ENCODE measurements around the gene GYG1. TPM values are rescaled to one million over a fixed set of nuclear protein-coding genes. Genes with fewer than 3 reads are reported as not detected.

GYG1 gene
- polyA plus RNA-seq, 1 donor: 31.7 TPM

- H3K36me3 ChIP-seq (ENCODE audit: control insufficient read depth, insufficient read depth, low read length): peaks cover 43% of the 10 kb centered on the region
- no peaks in the 10 kb centered on the region for H3K9me3 ChIP-seq (ENCODE audit: control insufficient read depth, low read depth, low read length)
- no peak overlapping the region for H3K27ac ChIP-seq (ENCODE audit: low read length)
- H3K27me3 ChIP-seq (ENCODE audit: control insufficient read depth, insufficient read depth, low read length): no peaks in the 10 kb centered on the region
- WGBS (ENCODE audit: insufficient coverage, low lambda C conversion rate): no CpG with 5 or more reads among the region's 3 CpGs
- no peaks in the 10 kb centered on the region for H3K4me1 ChIP-seq (ENCODE audit: control insufficient read depth, insufficient read depth, low read length)
- no peak overlapping the region for H3K4me3 ChIP-seq (ENCODE audit: low read length)
- no peak for DNase-seq
Observed at GRCh38 chr3:149000206-149000745, 8.9 kb downstream of the GYG1 start.

- peaks cover 29% of the 10 kb centered on the region for H3K36me3 ChIP-seq (ENCODE audit: control insufficient read depth, insufficient read depth, low read length)
- no peak overlapping the region for H3K4me3 ChIP-seq (ENCODE audit: low read length)
- no peak overlapping the region for H3K27ac ChIP-seq (ENCODE audit: low read length)
- WGBS (ENCODE audit: insufficient coverage, low lambda C conversion rate): no CpG with 5 or more reads among the region's 3 CpGs
- no peaks in the 10 kb centered on the region for H3K4me1 ChIP-seq (ENCODE audit: control insufficient read depth, insufficient read depth, low read length)
- DNase-seq: no peak
- H3K9me3 ChIP-seq (ENCODE audit: control insufficient read depth, low read depth, low read length): no peaks in the 10 kb centered on the region
- no peaks in the 10 kb centered on the region for H3K27me3 ChIP-seq (ENCODE audit: control insufficient read depth, insufficient read depth, low read length)
Observed at GRCh38 chr3:149001727-149002126, 10.4 kb downstream of the GYG1 start.

DNA sequence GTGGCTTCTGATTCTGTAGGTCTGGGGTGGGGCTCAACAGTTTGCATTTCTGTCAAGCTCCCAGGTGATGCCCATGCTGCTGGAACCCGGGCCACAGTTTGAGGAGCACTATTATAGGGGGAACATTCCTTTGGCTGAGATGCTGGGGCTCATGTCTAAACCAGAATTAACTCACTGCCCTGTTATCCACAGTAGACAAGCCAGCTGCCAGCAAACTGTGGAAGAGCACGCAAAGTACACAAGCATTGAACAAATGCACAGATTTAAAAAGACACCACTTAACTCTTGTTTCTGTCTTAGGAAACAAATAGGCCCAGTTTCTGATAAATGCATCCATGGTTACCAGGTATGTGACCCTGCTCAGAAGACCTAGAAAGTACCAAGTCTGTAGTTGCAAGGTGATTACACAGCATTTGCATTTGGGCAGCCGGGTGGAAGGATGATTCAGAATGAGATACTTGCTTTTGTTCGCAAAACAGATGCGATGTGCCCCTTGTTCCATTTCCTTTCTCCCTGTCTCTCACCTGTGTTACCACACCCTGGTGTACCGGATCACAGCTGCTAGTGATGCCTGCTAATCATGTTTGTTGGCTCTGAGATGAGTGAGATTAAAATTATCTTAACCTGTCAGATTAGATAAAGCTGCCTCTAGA, 12.4 kb downstream of the GYG1 start:
- Histone ChIP-seq H3K36me3 (ENCODE audit: control insufficient read depth, insufficient read depth, low read length) (peaks cover 26% of the 10 kb centered on the region), H3K4me3 (ENCODE audit: low read length) (no peak overlapping the region), H3K9me3 (ENCODE audit: control insufficient read depth, low read depth, low read length) (no peaks in the 10 kb centered on the region), H3K27me3 (ENCODE audit: control insufficient read depth, insufficient read depth, low read length) (no peaks in the 10 kb centered on the region), H3K4me1 (ENCODE audit: control insufficient read depth, insufficient read depth, low read length) (no peaks in the 10 kb centered on the region), H3K27ac (ENCODE audit: low read length) (no peak overlapping the region)
- 100% methylated on average over 1 of the region's 6 CpGs for WGBS (ENCODE audit: insufficient coverage, low lambda C conversion rate)
- DNase-seq: no peak

DNA sequence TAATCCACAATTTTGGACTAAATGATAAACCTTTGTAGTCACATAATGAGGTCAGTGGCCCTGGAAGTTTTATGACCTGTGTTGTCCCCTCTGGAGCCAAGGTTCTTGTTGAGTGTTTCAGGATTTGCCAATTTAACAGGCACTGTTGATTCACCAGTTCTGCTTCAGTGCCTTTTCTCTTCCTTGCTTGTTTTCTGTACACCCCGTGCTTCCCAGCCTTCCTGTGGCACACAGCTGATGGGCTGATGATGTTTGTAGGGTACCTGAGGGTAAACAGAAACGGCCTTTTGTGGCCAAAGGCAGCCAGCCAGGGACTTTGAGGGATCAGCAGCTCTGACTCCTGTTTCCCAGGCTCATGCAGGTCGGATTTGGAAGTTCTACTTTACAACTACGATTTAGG, 13.3 kb downstream of the GYG1 start:
- H3K9me3 ChIP-seq (ENCODE audit: control insufficient read depth, low read depth, low read length): no peaks in the 10 kb centered on the region
- DNase-seq: no peak
- no peaks in the 10 kb centered on the region for H3K27me3 ChIP-seq (ENCODE audit: control insufficient read depth, insufficient read depth, low read length)
- no peaks in the 10 kb centered on the region for H3K4me1 ChIP-seq (ENCODE audit: control insufficient read depth, insufficient read depth, low read length)
- no peak overlapping the region for H3K4me3 ChIP-seq (ENCODE audit: low read length)
- H3K36me3 ChIP-seq (ENCODE audit: control insufficient read depth, insufficient read depth, low read length): peaks cover 25% of the 10 kb centered on the region
- WGBS (ENCODE audit: insufficient coverage, low lambda C conversion rate): no CpG with 5 or more reads among the region's 4 CpGs
- no peak overlapping the region for H3K27ac ChIP-seq (ENCODE audit: low read length)

DNA sequence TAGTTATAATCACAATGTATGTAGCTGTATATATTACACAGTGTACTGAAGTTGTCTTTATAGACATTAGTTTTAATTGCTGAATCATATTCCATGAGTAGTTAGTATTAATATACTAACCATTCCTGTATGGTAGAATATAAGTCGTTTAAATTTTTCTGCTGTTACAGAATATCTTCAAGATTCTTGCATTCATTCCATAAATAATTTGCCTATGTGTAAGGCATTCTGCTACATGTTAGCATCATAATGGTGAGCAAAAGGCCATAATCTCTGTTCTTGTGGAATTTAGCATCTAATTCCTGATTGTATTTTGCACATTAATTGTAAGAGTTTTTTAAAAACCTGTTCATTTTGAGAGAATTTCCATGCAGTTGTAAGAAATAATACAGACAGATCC, 14.1 kb downstream of the GYG1 start:
- no peaks in the 10 kb centered on the region for H3K4me1 ChIP-seq (ENCODE audit: control insufficient read depth, insufficient read depth, low read length)
- H3K4me3 ChIP-seq (ENCODE audit: low read length): no peak overlapping the region
- 100% methylated on average over 1 of the region's 1 CpG for WGBS (ENCODE audit: insufficient coverage, low lambda C conversion rate)
- H3K36me3 ChIP-seq (ENCODE audit: control insufficient read depth, insufficient read depth, low read length): peaks cover 25% of the 10 kb centered on the region
- no peak overlapping the region for H3K27ac ChIP-seq (ENCODE audit: low read length)
- no peak for DNase-seq
- H3K27me3 ChIP-seq (ENCODE audit: control insufficient read depth, insufficient read depth, low read length): no peaks in the 10 kb centered on the region
- no peaks in the 10 kb centered on the region for H3K9me3 ChIP-seq (ENCODE audit: control insufficient read depth, low read depth, low read length)

- H3K4me3 ChIP-seq (ENCODE audit: low read length): no peak overlapping the region
- no CpG with 5 or more reads among the region's 7 CpGs for WGBS (ENCODE audit: insufficient coverage, low lambda C conversion rate)
- peaks cover 35% of the 10 kb centered on the region for H3K36me3 ChIP-seq (ENCODE audit: control insufficient read depth, insufficient read depth, low read length)
- H3K9me3 ChIP-seq (ENCODE audit: control insufficient read depth, low read depth, low read length): no peaks in the 10 kb centered on the region
- H3K27me3 ChIP-seq (ENCODE audit: control insufficient read depth, insufficient read depth, low read length): no peaks in the 10 kb centered on the region
- no peak for DNase-seq
- H3K27ac ChIP-seq (ENCODE audit: low read length): no peak overlapping the region
- no peaks in the 10 kb centered on the region for H3K4me1 ChIP-seq (ENCODE audit: control insufficient read depth, insufficient read depth, low read length)
Observed at GRCh38 chr3:149007567-149008257, 16.4 kb downstream of the GYG1 start.

- no peak overlapping the region for H3K27ac ChIP-seq (ENCODE audit: low read length)
- H3K27me3 ChIP-seq (ENCODE audit: control insufficient read depth, insufficient read depth, low read length): no peaks in the 10 kb centered on the region
- DNase-seq: peak; percentile 6 to 20
- peaks cover 45% of the 10 kb centered on the region for H3K36me3 ChIP-seq (ENCODE audit: control insufficient read depth, insufficient read depth, low read length)
- H3K4me3 ChIP-seq (ENCODE audit: low read length): no peak overlapping the region
- H3K9me3 ChIP-seq (ENCODE audit: control insufficient read depth, low read depth, low read length): no peaks in the 10 kb centered on the region
- no peaks in the 10 kb centered on the region for H3K4me1 ChIP-seq (ENCODE audit: control insufficient read depth, insufficient read depth, low read length)
- no CpG with 5 or more reads among the region's 2 CpGs for WGBS (ENCODE audit: insufficient coverage, low lambda C conversion rate)
Observed at GRCh38 chr3:149009732-149010131, 18.4 kb downstream of the GYG1 start.

GRCh38 chr3:149010504-149010951, 19.2 kb downstream of the GYG1 start:
- Histone ChIP-seq H3K27ac (ENCODE audit: low read length) (no peak overlapping the region), H3K36me3 (ENCODE audit: control insufficient read depth, insufficient read depth, low read length) (peaks cover 45% of the 10 kb centered on the region), H3K4me1 (ENCODE audit: control insufficient read depth, insufficient read depth, low read length) (no peaks in the 10 kb centered on the region), H3K4me3 (ENCODE audit: low read length) (no peak overlapping the region), H3K9me3 (ENCODE audit: control insufficient read depth, low read depth, low read length) (no peaks in the 10 kb centered on the region), H3K27me3 (ENCODE audit: control insufficient read depth, insufficient read depth, low read length) (no peaks in the 10 kb centered on the region)
- DNase-seq: peak; percentile 31 to 61
- WGBS (ENCODE audit: insufficient coverage, low lambda C conversion rate): 31% methylated on average over 3 of the region's 6 CpGs

- no peak overlapping the region for H3K27ac ChIP-seq (ENCODE audit: low read length)
- H3K36me3 ChIP-seq (ENCODE audit: control insufficient read depth, insufficient read depth, low read length): peaks cover 45% of the 10 kb centered on the region
- no peak overlapping the region for H3K4me3 ChIP-seq (ENCODE audit: low read length)
- DNase-seq: no peak
- no CpG with 5 or more reads among the region's 2 CpGs for WGBS (ENCODE audit: insufficient coverage, low lambda C conversion rate)
- no peaks in the 10 kb centered on the region for H3K4me1 ChIP-seq (ENCODE audit: control insufficient read depth, insufficient read depth, low read length)
- no peaks in the 10 kb centered on the region for H3K9me3 ChIP-seq (ENCODE audit: control insufficient read depth, low read depth, low read length)
- no peaks in the 10 kb centered on the region for H3K27me3 ChIP-seq (ENCODE audit: control insufficient read depth, insufficient read depth, low read length)
Observed at GRCh38 chr3:149010966-149011365, 19.6 kb downstream of the GYG1 start.

GRCh38 chr3:149011676-149012075, 20.3 kb downstream of the GYG1 start:
- DNase-seq: no peak
- no peak overlapping the region for H3K27ac ChIP-seq (ENCODE audit: low read length)
- no peaks in the 10 kb centered on the region for H3K9me3 ChIP-seq (ENCODE audit: control insufficient read depth, low read depth, low read length)
- no CpG with 5 or more reads among the region's 5 CpGs for WGBS (ENCODE audit: insufficient coverage, low lambda C conversion rate)
- no peak overlapping the region for H3K4me3 ChIP-seq (ENCODE audit: low read length)
- H3K36me3 ChIP-seq (ENCODE audit: control insufficient read depth, insufficient read depth, low read length): peaks cover 45% of the 10 kb centered on the region
- H3K4me1 ChIP-seq (ENCODE audit: control insufficient read depth, insufficient read depth, low read length): no peaks in the 10 kb centered on the region
- no peaks in the 10 kb centered on the region for H3K27me3 ChIP-seq (ENCODE audit: control insufficient read depth, insufficient read depth, low read length)
